ENCODE measurements around the gene ALKBH3. TPM values are rescaled to one million over a fixed set of nuclear protein-coding genes. Genes with fewer than 3 reads are reported as not detected.

The ALKBH3 gene
- total RNA-seq, 1 donor: 28.3 TPM

DNA sequence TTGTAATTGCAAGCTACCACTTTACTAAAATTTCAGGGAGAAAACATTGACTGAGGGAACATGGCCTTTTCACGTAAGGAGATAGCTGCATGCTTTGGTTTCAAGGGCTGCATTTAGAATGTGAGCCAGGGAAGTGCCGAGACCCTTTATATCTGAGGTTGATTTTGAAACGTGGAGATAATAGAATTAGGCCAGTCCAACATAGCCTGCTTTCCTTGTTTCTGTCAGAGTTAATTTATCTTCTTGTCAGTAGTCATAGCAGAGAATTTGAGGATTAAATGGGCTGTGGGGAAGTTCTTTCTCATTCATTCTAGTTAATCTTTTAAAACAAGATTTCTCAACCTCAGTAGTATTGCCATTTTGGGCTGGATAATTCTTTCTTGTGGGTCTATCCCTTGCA, 12.2 kb downstream of the ALKBH3 start:
- no peak for DNase-seq (ENCODE audit: low read depth in 2 of 3, low spot score in 2 of 3)

DNA sequence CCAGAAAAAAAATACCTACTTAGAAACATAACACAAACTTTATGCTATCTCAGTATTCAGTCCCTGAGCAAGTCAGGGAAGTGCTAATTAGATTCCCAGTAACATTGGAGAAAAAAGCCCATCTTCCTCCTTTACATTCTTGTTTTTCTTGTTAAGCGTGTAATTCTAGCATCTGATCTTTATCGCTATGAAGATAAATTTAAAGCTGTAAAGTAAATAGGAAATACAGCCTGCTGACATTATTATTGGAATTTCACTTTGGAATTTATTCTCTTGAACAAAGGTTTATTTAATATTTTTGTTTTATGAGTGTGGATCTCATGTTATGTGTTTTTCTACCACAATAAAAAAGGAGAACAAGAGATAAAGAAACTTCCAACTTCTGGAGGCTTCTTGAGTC, 13.9 kb downstream of the ALKBH3 start:
- DNase-seq (ENCODE audit: low read depth in 2 of 3, low spot score in 2 of 3): no peak

GRCh38 chr11:43895601-43896000, 15.0 kb downstream of the ALKBH3 start:
- DNase-seq (ENCODE audit: low read depth in 2 of 3, low spot score in 2 of 3): no peak

DNA sequence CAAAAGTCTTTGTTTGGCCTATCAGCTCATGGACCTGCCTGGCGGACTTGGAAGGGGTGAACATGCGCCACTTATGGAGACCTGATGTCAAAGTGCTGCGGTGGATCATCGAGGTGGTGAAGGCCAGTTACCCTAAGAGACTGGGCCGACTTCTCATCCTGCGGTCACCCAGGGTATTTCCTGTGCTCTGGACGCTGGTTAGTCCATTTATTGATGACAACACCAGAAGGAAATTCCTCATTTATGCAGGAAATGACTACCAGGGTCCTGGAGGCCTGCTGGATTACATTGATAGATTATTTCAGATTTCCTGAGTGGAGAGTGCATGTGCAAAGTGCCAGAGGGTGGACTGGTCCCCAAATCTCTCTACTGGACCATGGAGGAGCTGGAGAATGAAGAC, 17.9 kb downstream of the ALKBH3 start:
- no peak for DNase-seq (ENCODE audit: low read depth in 2 of 3, low spot score in 2 of 3)

- DNase-seq (ENCODE audit: low read depth in 2 of 3, low spot score in 2 of 3): no peak
Measured at GRCh38 chr11:43899094-43899493, 18.5 kb downstream of the ALKBH3 start.

- DNase-seq (ENCODE audit: low read depth in 2 of 3, low spot score in 2 of 3): no peak
Measured at GRCh38 chr11:43901551-43901950, 20.9 kb downstream of the ALKBH3 start.

GRCh38 chr11:43903078-43903477, 22.4 kb downstream of the ALKBH3 start:
- DNase-seq (ENCODE audit: low read depth in 2 of 3, low spot score in 2 of 3): no peak

GRCh38 chr11:43903969-43904368, 23.3 kb downstream of the ALKBH3 start:
- no peak for DNase-seq (ENCODE audit: low read depth in 2 of 3, low spot score in 2 of 3)

- DNase-seq (ENCODE audit: low read depth in 2 of 3, low spot score in 2 of 3): no peak
Measured at GRCh38 chr11:43904742-43905535, 24.3 kb downstream of the ALKBH3 start.

DNA sequence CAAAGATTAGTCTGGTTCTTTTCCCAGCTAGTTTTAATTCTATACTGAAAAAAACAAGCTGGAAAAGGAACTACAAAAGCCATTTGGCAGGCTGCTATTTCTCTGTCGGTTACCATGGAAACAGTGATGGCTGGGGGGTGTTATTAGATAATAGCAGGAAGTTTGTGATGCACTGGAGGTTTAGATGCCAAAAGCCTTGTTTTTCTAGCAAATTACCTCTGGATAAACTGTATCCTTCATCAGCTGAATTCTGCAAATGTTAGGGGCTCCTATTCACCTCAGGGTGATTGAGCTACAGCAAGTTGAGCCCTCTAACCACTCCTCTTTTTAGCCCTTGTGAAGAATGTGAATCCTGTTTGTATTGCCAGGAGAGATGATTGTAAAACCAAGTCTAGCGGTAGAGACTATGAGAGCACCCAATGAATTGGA, 25.2 kb downstream of the ALKBH3 start:
- peak in 1 of 3 donors; percentile 41 for DNase-seq (ENCODE audit: low read depth in 2 of 3, low spot score in 2 of 3)

DNA sequence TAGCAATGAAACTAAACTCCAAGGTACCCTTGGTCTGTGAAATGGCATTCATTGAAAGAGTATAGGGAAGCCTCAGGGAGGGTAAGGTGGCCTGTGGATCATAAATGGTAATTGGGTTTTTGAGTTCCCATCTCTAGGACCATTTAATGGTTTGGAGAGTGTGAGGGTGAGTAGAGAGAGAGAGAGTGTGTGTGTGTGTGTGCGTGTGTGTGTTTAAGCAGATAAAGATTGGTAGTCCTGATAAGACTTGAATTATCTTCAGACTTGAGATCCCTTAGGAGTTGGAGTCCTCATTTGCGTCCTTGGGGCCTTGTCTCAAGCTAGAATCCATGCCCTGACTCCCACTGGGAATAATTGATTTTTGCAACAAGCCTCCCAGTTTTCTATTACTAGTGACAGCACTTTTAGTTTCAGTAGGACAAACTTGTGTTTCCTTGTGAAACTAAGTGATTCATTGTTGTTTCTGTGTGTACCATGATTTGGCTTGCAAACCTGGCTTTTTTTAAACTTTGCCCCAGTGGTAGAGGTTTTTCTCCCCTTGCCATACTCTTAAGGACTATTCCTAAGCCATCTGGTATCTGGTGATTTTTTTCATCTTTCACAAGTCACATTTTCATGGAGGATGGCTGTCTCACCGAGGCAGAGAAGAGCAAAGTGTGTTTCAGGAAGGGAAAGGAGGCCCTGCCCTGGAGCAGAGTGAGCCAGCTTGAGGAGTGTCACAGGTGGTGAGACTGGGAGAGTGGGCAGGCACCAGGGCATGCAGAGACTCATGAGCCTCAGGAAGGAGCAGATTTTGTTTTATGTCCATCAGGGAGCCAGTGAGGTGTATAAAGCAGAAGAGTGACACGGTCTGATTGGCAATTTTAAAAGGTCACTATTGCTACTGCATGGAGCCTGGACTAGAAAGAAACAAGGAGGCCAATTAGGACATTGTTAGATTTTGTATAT, 26.7 kb downstream of the ALKBH3 start:
- no peak for DNase-seq (ENCODE audit: low read depth in 2 of 3, low spot score in 2 of 3)

- no peak for DNase-seq (ENCODE audit: low read depth in 2 of 3, low spot score in 2 of 3)
Measured at GRCh38 chr11:43908191-43908590, 27.6 kb downstream of the ALKBH3 start.

DNA sequence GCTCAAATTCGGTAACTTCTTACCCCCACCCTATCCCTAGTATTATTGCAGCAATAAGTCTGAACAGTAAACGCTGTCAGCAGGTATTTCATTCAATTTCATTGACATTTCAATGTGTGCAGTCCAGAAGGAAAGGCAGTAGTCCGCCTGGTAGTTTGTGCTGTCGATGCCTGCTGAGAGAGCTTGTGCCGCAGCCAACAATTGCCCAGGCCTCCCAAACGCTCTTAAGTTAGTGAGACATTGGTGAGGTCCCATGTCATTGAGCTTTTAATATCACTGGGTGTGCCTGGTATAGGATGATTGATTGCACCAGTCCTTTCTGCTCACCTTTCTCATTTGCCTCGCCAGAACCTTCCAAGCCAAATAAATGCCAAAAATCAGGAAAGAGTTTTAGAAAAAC, 28.1 kb downstream of the ALKBH3 start:
- DNase-seq (ENCODE audit: low read depth in 2 of 3, low spot score in 2 of 3): no peak

- no peak for DNase-seq (ENCODE audit: low read depth in 2 of 3, low spot score in 2 of 3)
Measured at GRCh38 chr11:43913829-43914380, 33.3 kb downstream of the ALKBH3 start.

GRCh38 chr11:43914466-43914865, 33.8 kb downstream of the ALKBH3 start:
- DNase-seq (ENCODE audit: low read depth in 2 of 3, low spot score in 2 of 3): no peak

DNA sequence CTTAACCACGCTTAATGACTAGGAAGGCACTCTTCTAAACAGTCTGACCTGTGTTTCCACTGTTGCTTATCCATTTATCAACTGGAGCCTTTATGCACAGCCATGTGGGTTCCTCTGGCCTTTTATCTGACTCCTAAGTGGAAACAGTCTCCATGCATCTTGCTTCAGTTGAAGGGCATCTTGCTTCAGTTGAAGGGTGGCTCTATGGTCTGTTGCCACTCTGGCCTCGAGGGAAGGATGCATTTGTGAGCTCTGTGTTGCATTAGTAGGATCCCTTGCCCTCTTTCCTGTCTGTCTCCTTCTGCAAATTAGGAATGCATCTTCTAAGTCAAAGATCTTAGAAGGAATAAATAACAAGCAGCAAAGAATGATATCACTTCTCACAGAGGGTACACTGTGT, 36.0 kb downstream of the ALKBH3 start:
- DNase-seq (ENCODE audit: low read depth in 2 of 3, low spot score in 2 of 3): no peak

DNA sequence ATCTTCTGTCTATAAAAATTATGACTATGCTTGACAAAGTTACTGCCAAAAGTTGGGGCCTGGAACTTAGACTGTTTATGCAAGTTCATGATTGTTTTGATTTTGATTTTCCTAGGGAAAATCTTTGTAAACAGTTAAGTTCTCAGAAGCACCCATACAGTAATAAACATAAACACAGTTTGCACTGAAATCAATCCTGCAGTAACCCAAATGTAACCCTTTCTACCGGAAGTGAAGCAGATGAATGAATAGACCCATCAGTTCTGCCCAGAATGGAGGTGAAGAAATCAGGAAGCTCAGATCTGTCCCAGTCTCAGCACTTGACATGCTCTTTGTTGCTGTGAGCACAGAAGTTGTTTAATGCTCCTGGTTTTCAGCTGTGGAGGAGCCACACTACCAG, 37.2 kb downstream of the ALKBH3 start:
- DNase-seq (ENCODE audit: low read depth in 2 of 3, low spot score in 2 of 3): no peak

GRCh38 chr11:43918662-43919061, 38.0 kb downstream of the ALKBH3 start:
- no peak for DNase-seq (ENCODE audit: low read depth in 2 of 3, low spot score in 2 of 3)

GRCh38 chr11:43919852-43920597, 39.4 kb downstream of the ALKBH3 start:
- no peak for DNase-seq (ENCODE audit: low read depth in 2 of 3, low spot score in 2 of 3)

DNA sequence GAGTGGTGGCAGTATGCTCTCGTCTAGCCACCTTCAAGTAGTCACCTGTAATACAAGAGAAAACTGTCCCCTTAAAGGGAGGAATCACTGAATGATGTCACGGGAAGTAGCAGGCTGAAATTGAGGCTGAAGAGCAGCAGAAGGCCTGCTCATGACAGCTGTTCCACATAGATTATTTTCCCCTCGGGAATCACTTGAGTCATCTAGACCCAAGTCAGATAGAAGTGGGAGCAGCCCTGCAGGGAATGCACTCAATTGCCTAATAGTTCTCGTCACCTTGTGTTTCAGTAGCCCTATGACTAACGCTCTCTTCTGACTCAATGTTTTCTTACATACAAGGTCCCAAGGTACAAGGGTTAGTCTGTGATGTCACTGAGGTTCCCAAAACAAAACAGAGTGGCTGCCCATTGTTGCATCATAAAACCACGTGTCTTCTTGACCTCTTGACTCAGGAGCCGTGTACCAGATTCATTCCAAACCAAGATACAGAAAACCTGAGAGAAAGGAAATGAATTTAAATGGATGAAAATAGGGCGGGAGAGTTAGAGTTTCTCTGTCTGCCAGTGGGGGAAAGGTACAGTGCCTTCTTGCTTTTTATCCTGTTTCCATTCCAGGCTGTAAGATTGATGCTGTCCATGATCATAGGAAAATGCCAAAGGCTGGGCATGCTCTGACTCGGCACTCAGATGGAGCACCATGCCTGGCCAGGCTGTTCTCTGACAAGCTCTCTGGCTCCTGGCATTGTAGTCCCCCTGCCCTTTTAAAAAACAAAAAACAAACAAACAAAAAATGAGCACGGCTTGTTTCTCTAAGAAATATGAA, 40.2 kb downstream of the ALKBH3 start:
- DNase-seq (ENCODE audit: low read depth in 2 of 3, low spot score in 2 of 3): no peak

Data from hematopoietic multipotent progenitor cell (in vitro differentiated cells).